ENCODE results near the gene TSHZ1.
"Not testable (repeated sequence)": the region's sequence is repeated elsewhere in the genome, so short reads cannot be mapped to it uniquely, and the experiment has no call there.

TSHZ1 gene

DNA sequence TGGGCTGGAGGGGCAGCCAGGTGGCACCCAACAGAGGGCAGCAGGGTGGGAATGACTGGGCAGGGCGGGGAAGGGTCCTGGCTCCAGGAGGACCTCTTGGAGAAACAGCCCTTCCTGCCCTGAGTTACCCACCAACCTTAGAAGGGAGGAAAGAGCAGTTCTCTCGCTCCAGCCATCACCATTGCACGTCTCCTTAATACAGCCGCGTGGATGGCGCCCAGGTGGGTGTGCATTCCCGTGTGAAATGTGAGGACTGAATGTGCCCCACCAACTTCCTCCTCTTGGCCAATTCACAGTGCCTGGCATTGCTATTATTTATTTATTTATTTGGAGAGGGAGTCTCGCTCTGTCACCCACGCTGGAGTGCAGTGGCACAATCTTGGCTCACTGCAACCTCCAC is 109.9 kb downstream of the TSHZ1 start:
- DNase-seq = no peak

DNA sequence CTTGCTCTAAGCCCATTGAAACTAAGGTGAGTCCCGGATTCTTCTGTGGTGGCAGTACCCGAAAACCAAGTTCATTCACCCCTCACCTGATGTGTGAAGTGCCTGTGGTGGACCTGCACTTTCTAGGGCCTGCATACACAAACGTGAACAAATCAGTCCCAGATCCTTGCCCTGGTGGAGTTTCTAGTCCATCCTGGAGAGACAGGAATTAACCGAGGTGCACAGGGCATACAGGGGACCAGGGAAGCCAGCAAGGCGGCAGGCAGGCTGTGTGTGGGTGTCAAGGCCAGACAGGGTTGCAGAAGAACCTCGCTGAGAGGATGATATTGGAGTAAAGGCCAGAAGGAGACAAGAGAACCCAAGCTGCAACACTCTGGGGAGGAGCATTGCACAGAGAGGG is 110.8 kb downstream of the TSHZ1 start:
- no peak for DNase-seq

GRCh38 chr18:75322206-75322605 is 111.6 kb downstream of the TSHZ1 start:
- DNase-seq = no peak

DNA sequence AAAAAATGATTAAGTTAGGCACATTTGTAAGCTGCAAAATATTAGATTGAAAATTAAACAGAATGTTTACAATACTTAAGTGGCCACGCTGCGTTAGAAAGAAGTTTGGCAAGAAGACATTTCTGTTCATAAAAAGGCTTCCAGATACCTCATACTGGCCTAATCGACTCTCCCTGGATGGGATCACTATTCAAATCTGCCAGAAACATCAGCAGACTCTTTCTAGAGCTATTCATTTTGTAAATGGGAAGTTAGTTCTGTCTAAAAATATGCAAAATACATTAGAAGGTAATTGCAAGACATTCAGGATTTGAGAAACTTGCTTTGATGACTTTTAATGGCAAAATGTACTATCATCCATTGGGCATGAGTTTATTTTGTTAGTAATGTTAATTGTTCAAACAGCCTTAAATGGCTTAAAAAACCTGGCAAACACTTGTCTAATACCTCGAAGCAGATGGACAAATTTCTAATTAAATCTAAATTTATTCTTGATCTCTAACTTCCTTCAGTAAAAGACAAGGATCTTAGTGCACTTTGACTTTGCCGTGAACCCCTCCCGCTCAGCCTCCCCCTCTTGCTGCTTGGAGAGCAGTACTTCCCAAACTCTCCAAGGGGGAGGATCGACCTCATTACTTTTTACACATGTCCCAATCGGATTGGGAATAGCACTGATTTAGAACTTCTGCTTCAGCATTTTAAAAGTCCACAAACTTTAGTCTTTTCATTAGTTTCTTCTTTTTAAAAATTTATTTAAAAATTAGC is 113.4 kb downstream of the TSHZ1 start:
- DNase-seq = no peak

DNA sequence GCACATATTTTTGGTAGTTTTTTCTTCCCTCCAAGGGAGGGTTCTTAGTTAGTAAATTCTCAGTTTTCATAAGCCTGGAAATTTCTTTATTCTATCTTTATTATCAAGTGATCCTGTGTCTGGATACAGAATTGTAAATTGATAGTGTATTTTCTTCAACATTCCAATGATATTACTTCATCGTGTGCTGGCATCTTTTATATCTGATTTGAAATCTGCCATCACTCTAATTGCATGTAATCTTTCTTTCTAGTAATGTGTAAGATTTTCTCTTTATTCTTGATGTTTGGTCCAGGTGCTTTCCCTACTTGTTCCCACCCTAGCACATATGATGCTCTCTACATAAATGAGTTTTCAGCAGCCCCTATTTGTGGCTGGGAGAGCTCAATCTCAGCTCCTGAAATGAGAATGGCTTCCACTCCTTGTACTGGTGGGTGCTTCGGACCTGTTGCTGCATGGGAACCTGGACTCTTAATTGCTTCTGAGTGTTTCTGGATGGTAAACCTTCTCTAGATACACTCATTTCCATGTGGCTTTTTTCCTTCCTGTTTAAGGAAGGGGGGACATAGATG is 114.2 kb downstream of the TSHZ1 start:
- no peak for DNase-seq

- not testable (repeated sequence) for DNase-seq
These were observed 119.2 kb downstream of the TSHZ1 start for GRCh38 chr18:75329753-75330152.

DNA sequence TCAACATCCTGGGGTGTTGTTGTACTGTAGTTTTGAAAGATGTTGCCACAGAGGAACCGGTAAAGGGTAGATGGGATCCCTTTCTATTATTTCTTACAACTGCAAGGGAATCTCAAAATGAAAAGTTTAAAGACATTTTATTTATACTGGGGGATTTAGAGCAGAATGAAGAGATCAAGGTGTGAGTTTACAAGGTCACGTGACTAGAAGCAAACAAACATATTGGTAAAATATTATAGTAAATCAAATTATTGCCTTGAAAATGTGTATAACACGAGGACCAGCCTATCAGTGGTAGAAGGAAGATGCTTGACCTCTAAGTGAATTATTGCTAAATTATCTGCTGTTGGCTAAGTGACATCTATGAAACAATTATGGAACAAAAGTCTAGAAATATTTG is 119.7 kb downstream of the TSHZ1 start:
- DNase-seq = no peak

GRCh38 chr18:75334869-75335268 is 124.3 kb downstream of the TSHZ1 start:
- no peak for DNase-seq

DNA sequence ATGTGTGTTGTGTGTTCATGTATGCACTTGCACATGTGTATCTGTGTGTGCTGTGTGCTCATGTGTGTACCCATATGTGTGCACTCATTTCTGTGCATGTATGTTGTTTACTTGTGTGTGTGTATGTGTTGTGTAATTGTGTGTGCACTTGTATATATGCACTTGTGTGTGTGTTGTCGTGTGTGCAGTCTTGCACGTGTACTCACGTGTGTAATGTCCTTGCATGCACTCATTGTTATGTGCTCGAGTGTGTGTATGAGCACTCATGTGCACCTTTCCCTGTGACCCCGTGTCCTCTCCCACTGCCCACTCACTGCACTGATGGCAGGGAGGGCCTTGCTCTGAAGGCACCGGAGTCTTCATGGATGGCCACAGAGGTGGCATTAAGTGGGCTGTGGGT is 124.9 kb downstream of the TSHZ1 start:
- no peak for DNase-seq

DNA sequence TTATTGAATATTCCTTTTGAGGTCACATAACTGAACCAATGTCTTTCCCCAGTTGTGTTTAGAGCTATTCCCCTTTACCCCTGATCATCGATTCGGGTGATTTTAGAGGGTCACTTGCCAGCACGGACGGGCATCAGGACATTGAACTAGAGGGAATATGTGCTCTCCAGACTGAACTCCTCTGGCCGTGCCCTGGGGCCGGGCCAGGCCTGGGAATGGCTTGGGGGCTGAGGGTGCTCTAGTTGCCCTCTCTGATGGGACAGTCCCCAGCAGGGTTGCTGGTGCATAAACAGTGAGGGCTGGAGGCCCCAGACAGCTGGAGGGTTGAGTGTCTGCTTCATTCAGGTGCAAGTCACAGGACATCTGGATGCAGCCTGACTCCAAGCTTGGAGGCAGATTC is 126.2 kb downstream of the TSHZ1 start:
- no peak for DNase-seq

DNA sequence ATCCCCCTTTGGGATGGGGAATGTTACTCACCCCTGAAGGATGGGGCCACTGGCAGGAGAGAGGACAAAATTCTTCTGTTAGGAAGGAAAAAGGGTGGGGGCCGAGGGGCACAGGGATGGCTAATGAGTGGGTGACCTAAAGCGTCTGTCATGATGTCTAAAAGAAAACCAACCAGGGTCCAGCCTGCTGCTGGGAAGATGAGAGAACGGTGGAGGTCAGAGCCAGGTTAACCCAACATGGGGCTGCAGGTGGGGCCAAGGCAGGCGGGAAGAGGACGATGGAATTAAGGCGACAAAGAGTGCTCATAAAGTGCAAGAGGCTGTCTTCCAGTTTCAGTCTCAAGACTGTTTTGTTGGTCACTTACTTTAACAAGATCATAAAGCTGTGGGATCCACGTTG is 126.8 kb downstream of the TSHZ1 start:
- DNase-seq = no peak

DNA sequence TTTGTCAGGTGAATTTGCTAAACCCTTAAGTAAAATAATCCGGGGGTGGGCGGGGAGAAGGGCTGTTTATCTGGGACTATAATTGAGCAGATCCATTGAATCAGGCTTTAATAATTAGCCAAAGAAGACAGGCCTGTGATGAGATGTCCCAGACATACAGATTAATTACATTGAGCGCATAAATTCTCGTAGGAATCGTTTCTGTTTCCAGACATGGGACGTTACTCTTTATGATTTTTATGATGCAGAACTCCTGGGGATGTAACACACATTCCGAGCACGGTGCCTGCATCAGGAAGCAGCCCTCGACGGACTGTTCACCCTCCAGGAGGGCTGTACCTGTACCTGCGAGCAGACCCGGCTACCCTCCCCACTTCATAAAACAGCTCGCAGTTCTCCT is 128.0 kb downstream of the TSHZ1 start:
- DNase-seq = no peak

Data from right forelimb (tissue), 1 donor.